ENCODE measurements around the gene RIMS1. TPM values are rescaled to one million over a fixed set of nuclear protein-coding genes. Genes with fewer than 3 reads are reported as not detected.
A peak's percentile ranks its signal among the peaks of the same experiment; 100 is the strongest.

Gene RIMS1
- total RNA-seq, 1 donor from 2014 or later = 5.6 TPM

GRCh38 chr6:72081871-72082270 is 195.5 kb downstream of the RIMS1 start:
- Mint-ChIP-seq H3K36me3 (ENCODE audit: insufficient read depth) (no peaks in the 10 kb centered on the region), H3K4me1 (ENCODE audit: low read depth) (peaks cover 3% of the 10 kb centered on the region), H3K9me3 (ENCODE audit: low read depth) (no peaks in the 10 kb centered on the region), H3K4me3 (ENCODE audit: low read depth) (no peak overlapping the region), H3K27me3 (no peaks in the 10 kb centered on the region), H3K27ac (no peak overlapping the region)
- DNase-seq (ENCODE audit: low spot score, unreplicated experiment) = no peak
- TF ChIP-seq CTCF (IDR thresholded peaks at IDR 0.05; ENCODE audit: unreplicated experiment) = no peak

DNA sequence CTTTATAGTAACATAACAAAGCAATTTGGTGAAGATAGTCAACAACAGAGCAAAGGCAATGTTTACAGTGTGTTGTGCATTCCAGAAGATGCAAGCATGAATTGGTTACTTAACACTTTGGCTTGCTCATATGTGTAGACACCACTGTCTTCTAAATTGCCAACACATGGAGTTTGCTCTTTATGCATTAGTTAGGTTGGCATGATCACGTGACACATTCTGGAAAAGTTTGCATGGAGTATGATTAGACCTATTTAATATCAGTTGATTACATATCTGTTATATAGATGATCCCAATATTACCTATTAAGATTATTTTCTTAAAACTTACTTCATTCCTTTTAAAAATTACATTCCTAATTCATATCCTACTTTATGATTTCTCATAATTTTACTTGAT is 197.6 kb downstream of the RIMS1 start:
- Mint-ChIP-seq H3K27ac (no peak overlapping the region), H3K27me3 (no peaks in the 10 kb centered on the region), H3K9me3 (ENCODE audit: low read depth) (no peaks in the 10 kb centered on the region), H3K36me3 (ENCODE audit: insufficient read depth) (no peaks in the 10 kb centered on the region), H3K4me1 (ENCODE audit: low read depth) (peaks cover 1% of the 10 kb centered on the region), H3K4me3 (ENCODE audit: low read depth) (no peak overlapping the region)
- DNase-seq (ENCODE audit: low spot score, unreplicated experiment) = no peak
- no peak for TF ChIP-seq CTCF (IDR thresholded peaks at IDR 0.05; ENCODE audit: unreplicated experiment)

- H3K27me3 Mint-ChIP-seq = no peaks in the 10 kb centered on the region
- H3K4me1 Mint-ChIP-seq (ENCODE audit: low read depth) = peaks cover 1% of the 10 kb centered on the region
- H3K9me3 Mint-ChIP-seq (ENCODE audit: low read depth) = no peaks in the 10 kb centered on the region
- H3K36me3 Mint-ChIP-seq (ENCODE audit: insufficient read depth) = no peaks in the 10 kb centered on the region
- TF ChIP-seq CTCF (IDR thresholded peaks at IDR 0.05; ENCODE audit: unreplicated experiment) = peak; percentile 73
- no peak for DNase-seq (ENCODE audit: low spot score, unreplicated experiment)
- no peak overlapping the region for H3K27ac Mint-ChIP-seq
- no peak overlapping the region for H3K4me3 Mint-ChIP-seq (ENCODE audit: low read depth)
These were observed 198.7 kb downstream of the RIMS1 start for GRCh38 chr6:72084992-72085569.

- no peak for DNase-seq (ENCODE audit: low spot score, unreplicated experiment)
- Mint-ChIP-seq H3K27ac (no peak overlapping the region), H3K36me3 (ENCODE audit: insufficient read depth) (no peaks in the 10 kb centered on the region), H3K27me3 (no peaks in the 10 kb centered on the region), H3K4me3 (ENCODE audit: low read depth) (no peak overlapping the region), H3K4me1 (ENCODE audit: low read depth) (no peaks in the 10 kb centered on the region), H3K9me3 (ENCODE audit: low read depth) (no peaks in the 10 kb centered on the region)
- no peak for TF ChIP-seq CTCF (IDR thresholded peaks at IDR 0.05; ENCODE audit: unreplicated experiment)
These were observed 208.2 kb downstream of the RIMS1 start for GRCh38 chr6:72094506-72094905.

GRCh38 chr6:72102561-72102960 is 216.2 kb downstream of the RIMS1 start:
- Mint-ChIP-seq H3K27me3 (no peaks in the 10 kb centered on the region), H3K9me3 (ENCODE audit: low read depth) (no peaks in the 10 kb centered on the region), H3K36me3 (ENCODE audit: insufficient read depth) (no peaks in the 10 kb centered on the region), H3K27ac (no peak overlapping the region), H3K4me3 (ENCODE audit: low read depth) (no peak overlapping the region), H3K4me1 (ENCODE audit: low read depth) (no peaks in the 10 kb centered on the region)
- no peak for DNase-seq (ENCODE audit: low spot score, unreplicated experiment)
- no peak for TF ChIP-seq CTCF (IDR thresholded peaks at IDR 0.05; ENCODE audit: unreplicated experiment)
